HG02588 (cell line): Measurements from ENCODE around the gene CNTROB.
A peak's percentile ranks its signal among the peaks of the same experiment; 100 is the strongest.

Experiments used
- ATAC-seq: cut with Tn5 transposase; IDR thresholded peaks from one replicate; pipeline ENCODE4 v1.9.1; 2021; ENCODE audit warnings: mild to moderate bottlenecking, moderate library complexity; ENCODE audit not compliant: unreplicated experiment

CNTROB gene, protein sequence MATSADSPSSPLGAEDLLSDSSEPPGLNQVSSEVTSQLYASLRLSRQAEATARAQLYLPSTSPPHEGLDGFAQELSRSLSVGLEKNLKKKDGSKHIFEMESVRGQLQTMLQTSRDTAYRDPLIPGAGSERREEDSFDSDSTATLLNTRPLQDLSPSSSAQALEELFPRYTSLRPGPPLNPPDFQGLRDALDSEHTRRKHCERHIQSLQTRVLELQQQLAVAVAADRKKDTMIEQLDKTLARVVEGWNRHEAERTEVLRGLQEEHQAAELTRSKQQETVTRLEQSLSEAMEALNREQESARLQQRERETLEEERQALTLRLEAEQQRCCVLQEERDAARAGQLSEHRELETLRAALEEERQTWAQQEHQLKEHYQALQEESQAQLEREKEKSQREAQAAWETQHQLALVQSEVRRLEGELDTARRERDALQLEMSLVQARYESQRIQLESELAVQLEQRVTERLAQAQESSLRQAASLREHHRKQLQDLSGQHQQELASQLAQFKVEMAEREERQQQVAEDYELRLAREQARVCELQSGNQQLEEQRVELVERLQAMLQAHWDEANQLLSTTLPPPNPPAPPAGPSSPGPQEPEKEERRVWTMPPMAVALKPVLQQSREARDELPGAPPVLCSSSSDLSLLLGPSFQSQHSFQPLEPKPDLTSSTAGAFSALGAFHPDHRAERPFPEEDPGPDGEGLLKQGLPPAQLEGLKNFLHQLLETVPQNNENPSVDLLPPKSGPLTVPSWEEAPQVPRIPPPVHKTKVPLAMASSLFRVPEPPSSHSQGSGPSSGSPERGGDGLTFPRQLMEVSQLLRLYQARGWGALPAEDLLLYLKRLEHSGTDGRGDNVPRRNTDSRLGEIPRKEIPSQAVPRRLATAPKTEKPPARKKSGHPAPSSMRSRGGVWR

DNA sequence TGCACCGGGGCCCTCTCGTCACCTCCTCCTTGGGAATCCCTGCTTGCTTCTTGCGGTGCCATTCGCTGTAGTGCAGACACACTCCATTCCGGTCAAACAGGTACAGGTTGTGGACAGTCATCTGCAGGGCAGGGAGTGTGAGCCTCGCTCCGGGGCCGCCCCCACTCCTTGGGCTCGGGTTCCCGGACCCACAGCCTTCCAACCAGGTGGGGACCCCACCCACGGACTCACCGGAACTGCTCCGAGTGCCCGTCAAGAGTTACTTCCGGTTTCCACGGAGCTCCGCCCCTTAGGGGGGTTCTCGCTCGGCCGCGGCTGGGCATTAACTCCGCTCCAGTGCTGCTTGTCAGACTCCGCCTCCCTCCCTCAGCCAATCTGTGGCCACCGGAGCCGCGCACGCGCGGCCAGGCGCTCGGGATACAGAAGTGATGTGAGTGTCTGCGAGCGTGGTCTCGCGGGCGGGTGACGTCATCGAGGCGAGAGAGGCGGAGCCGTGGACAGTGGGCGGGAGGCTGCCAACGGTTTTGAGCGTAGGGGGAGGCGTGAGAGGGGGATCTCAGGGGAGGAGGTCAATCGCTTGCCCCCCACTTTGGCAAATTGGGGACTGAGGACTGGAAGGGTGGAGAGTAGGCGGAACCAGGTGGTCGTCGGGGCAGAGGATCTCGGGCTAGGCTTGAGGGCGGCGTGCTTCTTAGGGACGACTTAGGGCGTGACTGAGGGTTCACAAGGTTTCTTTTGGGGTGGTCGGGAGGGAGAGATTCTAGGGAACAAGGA, at the start of gene CNTROB, which contains the start of gene TRAPPC1:
Gene CNTROB, plus strand, starts transcription at position 498 of the 774 bp plus-strand sequence. CDS start 874 bp downstream, outside the sequence.
Gene TRAPPC1, minus strand, starts transcription at position 238 of the 774 bp plus-strand sequence. Its CDS starts 117 bp downstream, at position 121.
- peak; percentile 89 for ATAC-seq

DNA sequence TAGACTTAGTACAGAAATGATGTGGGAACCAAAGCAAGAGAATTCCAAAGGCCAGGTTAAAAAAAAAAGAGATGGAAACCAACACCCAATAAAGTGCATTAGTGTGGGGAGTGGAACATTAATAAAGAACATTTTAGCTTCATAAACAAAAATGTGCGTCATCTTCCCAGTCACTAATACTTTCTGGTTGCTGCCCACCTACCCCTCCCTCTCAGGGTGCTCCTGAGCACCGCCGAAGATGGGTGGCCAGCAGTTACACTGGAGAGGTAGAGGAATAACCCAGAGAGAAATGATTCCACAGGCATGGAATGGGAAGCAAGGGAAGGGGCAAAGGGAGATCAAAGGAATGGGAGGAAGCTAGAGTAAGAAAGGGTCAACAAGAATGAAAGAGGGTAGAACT, 49.4 kb upstream of the CNTROB start:
- ATAC-seq: no peak

DNA sequence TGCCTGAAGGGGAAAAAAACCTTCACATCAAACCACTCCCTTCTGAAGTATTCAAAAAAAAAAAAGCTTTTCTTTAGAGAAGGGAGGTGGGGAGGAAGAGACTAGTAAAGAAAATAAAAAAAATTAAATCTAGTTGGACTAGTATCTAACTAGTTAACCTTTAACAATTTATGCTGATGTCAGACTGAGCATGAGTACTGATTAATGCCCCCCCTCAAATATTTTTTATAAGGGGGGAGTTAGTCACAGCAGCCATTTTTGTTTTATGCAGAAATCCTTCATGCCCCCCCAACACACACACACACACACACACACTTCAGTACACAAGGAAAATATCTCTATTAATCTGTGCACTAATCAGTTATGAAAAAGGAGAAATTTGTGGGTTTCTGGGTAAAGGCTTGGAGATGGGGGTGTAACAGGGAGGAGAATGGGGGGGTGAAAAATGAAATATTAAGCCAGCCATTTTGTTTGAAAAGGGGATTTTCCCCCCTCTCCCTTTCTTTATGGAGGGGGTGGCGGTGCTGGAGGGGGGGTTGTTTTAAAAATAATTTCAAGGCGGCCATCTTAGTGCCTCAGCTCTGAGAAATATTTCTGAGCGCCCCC, 48.1 kb upstream of the CNTROB start:
- ATAC-seq: no peak

DNA sequence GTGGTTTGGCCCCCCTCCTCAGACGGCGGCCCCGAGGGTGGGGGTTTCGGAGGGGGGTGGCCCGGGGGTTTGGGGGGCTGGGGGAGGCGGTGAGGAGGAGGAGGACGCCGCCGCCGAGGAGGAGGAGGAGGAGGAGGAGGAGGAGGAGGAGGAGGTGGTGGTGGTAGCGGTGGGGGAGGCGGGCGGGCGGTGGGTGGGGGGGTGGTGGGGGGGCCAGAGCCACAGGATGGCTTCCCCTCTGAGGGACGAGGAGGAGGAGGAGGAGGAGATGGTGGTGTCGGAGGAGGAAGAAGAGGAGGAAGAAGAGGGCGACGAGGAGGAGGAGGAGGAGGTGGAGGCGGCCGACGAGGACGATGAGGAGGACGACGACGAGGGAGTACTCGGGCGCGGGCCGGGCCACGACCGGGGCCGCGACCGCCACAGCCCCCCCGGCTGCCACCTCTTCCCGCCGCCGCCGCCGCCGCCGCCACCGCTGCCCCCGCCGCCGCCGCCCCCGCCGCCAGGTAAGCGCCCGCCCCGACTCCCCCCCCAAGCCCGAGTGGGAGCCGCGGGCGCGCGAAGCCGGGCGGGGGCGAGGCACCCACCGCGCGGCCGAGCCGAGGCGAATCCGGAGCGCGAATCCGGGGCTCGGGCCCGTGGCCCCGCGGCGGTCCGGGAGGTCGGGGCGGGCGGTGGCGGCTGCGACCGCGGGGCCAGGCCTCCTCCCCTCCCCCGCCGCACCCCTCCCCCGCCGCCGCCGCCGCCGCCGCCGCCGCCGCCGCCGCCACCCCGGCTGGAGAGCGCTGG, 47.2 kb upstream of the CNTROB start:
- no peak for ATAC-seq

DNA sequence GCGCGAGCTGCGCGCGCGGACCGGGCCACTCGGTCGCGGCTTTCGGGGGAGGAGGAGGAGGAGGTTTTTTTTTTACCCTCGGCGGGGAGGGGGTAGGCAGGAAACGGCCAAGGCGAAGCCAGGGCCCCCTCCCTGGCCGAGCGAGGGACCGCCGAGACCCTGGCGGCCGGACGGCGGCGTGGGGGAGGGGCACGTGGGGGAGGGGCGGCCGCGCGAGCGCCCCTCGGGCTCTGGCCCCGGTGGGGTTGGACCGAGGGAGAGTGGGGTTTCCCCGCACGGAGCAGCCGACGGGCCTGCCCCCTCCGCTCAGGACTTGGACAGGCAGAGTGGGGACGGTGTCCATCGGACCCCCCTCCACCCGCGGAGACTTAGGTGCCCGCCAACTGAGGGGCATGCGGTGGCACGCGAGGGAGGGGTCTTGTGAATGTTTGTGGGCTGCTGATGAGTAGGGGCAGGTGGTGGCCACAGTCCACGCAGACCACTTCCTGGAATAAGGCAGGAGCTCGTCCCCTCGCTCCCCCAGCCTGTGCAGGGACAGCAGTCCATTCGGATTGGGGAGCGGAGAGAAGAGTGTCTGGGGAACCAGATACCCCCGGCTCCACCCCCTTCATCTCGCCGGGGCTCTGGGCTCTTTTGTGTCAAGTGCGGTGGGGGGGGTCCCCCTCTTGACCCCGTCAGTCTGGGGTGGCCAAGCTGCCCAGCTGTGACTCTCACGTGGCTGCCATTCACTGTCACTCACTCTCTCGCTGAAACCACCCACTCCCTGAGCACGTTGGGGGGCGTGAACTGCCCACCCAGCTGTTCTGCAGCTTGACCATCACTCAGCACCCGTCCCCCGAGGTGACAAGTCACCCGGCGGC, 46.4 kb upstream of the CNTROB start:
- ATAC-seq: no peak

DNA sequence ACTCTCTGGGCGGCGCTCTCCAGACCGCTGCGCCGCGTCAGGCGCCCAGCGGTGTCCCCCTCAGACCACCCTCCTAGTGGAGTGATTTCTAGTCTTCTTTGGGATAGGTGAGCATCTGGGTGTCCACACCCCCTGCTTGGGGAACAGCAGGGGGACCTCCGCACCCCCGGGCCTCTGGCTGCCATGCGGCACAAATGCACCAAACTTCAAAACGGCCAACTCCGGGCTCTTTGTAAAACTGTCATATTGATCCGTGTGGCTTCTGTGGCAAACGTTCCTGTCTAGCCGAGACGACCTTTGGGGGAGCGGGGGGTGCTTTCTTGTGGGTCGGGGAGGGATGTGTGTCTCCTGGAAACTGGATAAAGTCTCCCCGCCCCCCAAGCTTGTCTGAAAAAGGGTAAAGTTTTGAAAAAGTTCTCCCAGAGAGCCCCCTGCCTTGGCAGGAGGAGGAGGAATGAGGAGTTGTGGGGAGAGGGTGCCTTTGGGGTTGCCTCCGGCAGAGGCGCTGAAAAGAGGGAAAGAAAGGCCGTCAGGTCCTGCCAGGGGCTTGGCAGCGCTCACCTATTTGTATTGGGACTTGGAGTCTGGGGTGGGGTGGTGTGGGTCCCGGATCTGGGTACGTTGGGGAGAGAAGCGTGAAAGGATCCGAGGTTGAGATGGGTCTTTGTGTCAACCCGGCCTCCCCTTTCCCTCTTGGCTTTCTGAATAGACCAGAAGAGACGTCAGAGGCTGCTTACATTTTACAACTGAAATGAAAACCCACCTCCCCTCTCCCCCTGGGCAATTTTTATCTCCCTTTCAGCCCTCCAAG, 45.6 kb upstream of the CNTROB start:
- no peak for ATAC-seq

DNA sequence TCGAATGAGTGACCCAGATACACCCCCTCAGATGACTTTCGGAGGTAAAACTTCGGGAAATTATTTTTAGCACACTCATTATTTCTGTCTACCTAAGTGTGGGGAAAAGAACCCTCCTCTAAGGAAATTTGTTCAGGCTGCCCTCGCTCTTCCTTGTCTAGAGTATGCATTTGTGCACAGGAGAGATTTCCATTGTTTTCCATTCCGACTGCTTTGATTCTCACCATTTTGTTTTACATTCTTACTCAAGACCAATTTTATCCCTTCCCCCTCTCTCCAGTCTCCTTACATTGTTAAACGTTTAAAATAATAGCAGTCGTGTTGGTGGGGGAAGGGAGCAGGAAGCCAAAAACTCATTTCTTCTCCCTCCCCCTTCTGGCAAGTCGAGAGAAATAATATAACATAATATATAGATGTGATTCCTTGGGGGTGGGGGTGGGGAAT, 44.9 kb upstream of the CNTROB start:
- ATAC-seq: no peak

DNA sequence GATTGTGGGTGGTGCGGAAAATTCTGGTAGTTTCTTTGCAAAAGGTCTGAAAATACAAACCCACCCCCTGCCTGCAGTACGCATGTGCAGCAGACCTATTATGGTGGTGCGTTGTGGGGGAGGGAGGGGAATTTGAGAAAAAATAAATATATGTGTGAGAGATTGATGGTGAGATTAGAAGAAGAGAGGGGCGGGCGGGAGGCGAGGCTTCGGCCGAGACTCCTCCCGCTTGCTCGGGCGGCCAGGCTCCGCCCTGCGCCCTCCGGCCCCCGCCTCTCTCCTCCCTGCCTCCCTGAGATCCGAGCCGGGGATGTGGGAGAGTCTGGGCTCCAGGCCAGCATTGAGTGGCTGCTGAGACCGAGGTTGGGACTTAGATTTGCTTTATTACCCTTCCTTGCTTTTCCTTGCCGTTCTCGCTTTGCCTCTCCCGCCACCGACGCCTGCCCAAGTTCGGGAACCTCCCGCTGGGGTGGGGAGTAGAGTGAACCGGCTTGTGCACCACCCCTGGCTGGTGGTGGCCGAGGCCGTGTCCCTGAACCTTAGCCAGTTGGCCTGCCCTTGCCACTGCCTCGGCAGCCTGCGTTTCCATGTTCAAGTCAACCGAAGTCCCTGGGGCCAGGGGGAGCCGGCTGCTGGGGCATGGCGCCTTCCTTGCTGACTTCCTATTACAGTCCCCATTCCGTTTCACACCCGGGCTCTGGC, 44.4 kb upstream of the CNTROB start:
- ATAC-seq: peak; percentile 40

DNA sequence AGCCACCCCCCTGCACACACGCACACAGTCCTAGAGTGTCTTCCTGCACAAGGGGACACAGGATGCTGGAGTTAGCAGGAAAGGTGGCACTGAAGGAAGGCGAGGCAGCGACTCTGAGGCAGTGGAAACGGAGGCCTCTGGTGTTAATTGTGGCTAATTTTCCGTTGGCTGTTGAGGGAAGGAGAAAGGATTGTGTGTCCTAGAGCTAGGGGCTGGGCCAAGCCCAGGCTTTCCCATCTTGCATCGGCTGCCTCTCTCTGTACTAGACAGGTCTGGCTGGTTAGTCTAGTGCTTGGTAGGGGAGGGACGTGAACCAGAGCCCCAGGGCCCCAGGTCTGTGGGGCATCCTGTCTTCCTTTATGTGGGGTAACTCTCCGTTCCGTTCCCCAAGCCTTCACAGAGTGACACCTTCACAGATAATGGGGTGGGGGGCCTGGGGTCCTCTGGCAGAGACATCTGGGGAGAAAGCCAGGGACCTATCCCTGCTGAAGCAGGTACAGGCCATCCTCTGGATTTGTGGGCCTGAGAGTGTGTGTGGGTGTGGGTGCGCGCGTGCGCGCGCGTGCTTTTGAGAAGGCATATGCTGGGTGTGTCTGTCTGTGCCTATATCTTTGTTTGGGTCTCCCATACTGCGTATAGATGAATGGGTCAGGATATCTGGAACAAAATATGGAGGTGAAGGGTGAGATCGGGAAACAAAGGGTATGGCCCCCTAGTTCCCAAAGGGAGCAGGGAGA, 43.7 kb upstream of the CNTROB start, which contains the start of gene CHD3:
Gene CHD3, plus strand, starts transcription at position 606 of the 737 bp plus-strand sequence. CDS start 212 bp downstream, outside the sequence.
- ATAC-seq: no peak

DNA sequence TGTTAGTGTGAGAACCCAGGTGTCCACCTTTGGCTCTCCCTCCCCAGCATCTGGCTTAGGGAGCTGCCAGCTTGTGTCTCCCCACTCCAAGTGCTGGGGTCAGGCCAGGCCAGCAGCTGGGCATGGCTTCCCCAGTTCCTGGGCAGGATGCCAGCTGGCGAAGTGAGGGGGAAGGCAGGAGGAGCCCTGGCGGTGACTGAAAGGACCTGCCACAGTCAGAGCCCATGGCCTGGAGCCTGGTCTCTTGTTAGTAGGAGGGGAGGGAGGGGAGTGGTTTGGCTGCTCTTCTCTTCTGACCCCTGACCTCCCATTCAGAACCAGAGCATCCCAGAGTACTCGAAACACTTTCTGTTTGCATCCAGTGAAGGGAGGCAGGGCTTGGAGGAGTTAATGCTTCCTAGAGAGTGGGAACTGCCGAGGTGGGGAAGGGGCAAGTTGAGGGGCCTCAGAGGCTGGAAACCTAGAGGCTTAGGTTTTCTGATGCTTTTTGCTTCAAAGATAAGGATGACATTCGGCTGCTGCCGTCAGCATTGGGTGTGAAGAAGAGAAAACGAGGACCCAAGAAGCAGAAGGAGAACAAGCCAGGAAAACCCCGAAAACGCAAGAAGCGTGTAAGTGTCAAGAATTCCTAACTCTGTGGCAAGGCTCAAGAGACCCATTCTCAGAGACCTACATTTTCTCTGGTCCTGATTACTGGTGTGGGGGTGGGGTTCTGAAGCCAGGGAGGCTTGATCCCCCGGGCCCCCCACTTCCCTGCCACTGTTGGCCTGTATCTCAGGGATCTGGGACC, 42.6 kb upstream of the CNTROB start:
- no peak for ATAC-seq

DNA sequence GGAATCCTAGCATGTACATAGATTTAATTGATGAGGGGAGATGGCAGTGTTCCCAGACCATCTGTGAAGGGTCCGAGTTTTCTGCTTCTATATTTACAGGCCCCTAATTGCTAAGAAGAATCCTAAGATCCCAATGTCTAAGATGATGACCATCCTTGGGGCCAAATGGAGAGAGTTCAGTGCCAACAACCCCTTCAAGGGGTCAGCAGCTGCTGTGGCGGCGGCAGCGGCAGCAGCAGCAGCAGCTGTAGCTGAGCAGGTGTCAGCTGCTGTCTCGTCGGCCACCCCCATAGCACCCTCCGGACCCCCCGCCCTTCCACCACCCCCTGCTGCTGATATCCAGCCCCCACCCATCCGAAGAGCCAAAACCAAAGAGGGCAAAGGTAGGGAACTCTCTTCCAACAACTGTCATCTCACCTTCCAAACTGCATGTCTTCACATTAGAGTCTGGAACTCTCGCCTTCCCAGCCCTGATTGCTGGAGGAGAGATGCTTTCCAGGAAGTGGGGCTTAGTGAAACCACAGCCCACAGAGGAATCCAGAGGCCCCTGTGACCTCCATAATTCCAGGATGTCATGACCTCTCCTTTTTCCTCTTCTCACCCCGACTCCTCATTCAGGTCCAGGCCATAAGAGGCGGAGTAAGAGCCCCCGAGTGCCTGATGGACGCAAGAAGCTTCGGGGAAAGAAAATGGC, 38.7 kb upstream of the CNTROB start:
- ATAC-seq: no peak

DNA sequence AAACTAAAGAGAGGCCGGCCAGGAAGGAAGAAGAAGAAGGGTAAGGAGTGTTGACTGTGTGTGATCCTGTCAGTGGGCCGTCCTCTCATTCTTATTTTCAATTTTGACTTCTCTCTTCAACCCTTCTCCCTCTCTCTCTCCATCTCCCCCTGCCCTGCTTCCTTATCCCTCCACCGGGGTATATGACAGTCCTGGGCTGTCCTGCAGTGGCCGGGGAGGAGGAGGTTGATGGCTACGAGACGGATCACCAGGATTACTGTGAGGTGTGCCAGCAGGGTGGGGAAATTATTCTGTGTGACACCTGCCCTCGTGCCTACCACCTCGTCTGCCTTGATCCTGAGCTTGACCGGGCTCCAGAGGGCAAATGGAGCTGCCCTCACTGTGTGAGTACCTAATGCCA, 37.8 kb upstream of the CNTROB start:
- no peak for ATAC-seq

DNA sequence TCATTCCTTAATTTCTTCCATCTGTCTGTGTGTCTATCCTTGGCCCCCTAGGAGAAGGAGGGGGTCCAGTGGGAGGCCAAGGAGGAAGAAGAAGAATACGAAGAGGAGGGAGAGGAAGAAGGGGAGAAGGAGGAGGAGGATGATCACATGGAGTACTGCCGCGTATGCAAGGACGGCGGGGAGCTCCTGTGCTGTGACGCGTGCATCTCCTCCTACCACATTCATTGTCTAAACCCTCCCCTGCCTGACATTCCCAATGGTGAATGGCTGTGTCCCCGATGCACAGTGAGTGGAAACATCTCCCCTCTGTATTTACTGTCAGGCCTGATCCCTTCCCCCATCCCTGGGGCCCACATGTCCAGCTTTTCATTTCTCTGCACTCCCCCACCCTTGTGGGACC, 37.1 kb upstream of the CNTROB start:
- ATAC-seq: no peak

DNA sequence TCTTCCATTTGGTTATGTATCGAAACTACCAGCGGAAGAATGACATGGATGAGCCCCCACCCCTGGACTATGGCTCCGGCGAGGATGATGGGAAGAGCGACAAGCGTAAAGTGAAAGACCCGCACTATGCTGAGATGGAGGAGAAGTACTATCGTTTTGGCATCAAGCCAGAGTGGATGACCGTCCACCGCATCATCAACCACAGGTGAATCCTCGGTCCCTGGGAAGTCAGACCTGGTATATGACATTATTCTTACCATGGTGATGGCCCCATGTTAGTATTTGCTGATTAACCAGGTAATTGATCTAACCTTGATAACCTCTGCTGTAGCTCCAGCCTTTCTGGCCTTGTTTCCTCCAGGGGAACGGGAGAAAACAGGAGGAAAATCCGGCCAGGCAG, 34.9 kb upstream of the CNTROB start:
- ATAC-seq: no peak

DNA sequence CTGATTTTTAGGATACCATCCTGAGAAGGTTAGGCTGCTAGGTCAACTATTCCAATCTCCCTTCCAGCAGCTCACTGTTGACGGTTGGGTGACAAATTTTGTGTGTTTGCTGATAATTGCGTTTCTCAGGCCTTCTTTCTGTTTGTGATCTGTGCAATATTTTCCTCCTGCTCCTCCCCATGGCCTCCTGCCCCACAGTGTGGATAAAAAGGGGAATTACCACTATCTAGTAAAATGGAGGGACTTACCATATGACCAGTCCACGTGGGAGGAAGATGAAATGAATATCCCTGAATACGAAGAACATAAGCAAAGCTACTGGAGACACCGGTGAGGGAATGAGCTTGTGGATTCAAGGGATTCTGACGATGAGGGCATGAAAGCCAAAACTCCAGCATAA, 34.2 kb upstream of the CNTROB start:
- ATAC-seq: no peak
